Measurements from ENCODE around the gene SLC22A15.

GRCh38 chr1:115982400-115982799 is 6.1 kb downstream of the SLC22A15 start:
- TF ChIP-seq CTCF (IDR thresholded peaks at IDR 0.05) = no peak
- TF ChIP-seq POLR2A (IDR thresholded peaks at IDR 0.05) = no peak

All from Peyer's patch (tissue), 4 donors.